ENCODE data around the gene PGS1. TPM values are rescaled to one million over a fixed set of nuclear protein-coding genes. Genes with fewer than 3 reads are reported as not detected.
"Not testable (repeated sequence)": the region's sequence is repeated elsewhere in the genome, so short reads cannot be mapped to it uniquely, and the experiment has no call there.

Gene PGS1
- total RNA-seq = 10 to 100 TPM; 11.2 to 21.9 (median 13.4) TPM
- polyA plus RNA-seq = 10 to 100 TPM; 17.2 to 22.7 TPM

- ATAC-seq = peak; percentile 87 to 97 (median 92)
- Histone ChIP-seq H3K4me1 (peaks cover 6 to 26% (median 16%) of the 10 kb centered on the region in 3 donors), H3K4me3 (peak within 1 kb of the TSS; percentile 79 to 100 (median 85)), H3K36me3 (no peaks in the 10 kb centered on the region), H3K27ac (peak within 1 kb of the TSS; percentile 54 to 81 (median 75)), H3K27me3 (no peaks in the 10 kb centered on the region), H3K9me3 (no peaks in the 10 kb centered on the region)
- peak; percentile 68 to 92 (median 76) for DNase-seq
- 1 to 2% methylated on average over 76 to 89 of the region's 89 CpGs for WGBS, 2 donors
- TF ChIP-seq CTCF (IDR thresholded peaks at IDR 0.05) = no peak
- intact Hi-C loops (cut with DNase I) = no loop called here
- no peak for FAIRE-seq
Measured at GRCh38 chr17:78378225-78379130, at the start of gene PGS1. PGS1 (plus strand) TSS chr17:78378649; CDS start chr17:78378666, 17 bp downstream.

- WGBS, 2 donors = 80 to 91% methylated on average over 16 of the region's 16 CpGs
- Histone ChIP-seq H3K4me1 (no peaks in the 10 kb centered on the region), H3K27me3 (no peaks in the 10 kb centered on the region), H3K9me3 (no peaks in the 10 kb centered on the region), H3K27ac (no peak overlapping the region), H3K4me3 (no peak overlapping the region), H3K36me3 (no peaks in the 10 kb centered on the region)
- DNase-seq (no peak), FAIRE-seq (no peak), ATAC-seq (peak in 1 of 4 donors; percentile 13)
- intact Hi-C loops (cut with DNase I) = no loop called here
- no peak for TF ChIP-seq CTCF (IDR thresholded peaks at IDR 0.05)
Measured at GRCh38 chr17:78329263-78330059, 49.0 kb upstream of the PGS1 start.

- Histone ChIP-seq H3K27ac (no peak overlapping the region), H3K36me3 (no peaks in the 10 kb centered on the region), H3K4me1 (no peaks in the 10 kb centered on the region), H3K27me3 (no peaks in the 10 kb centered on the region), H3K9me3 (no peaks in the 10 kb centered on the region), H3K4me3 (no peak overlapping the region)
- ATAC-seq (peak in 3 of 4 donors; percentile 22 to 66 (median 60)), DNase-seq (no peak), FAIRE-seq (no peak)
- 57 to 62% methylated on average over 13 of the region's 13 CpGs for WGBS, 2 donors
- intact Hi-C loops (cut with DNase I) = no loop called here
- TF ChIP-seq CTCF (IDR thresholded peaks at IDR 0.05) = no peak
Measured at GRCh38 chr17:78330570-78331224, 47.8 kb upstream of the PGS1 start.

- intact Hi-C loops (cut with DNase I); H3K27ac ChIP-seq; DNase-seq; ATAC-seq; FAIRE-seq; H3K4me1 ChIP-seq; H3K27me3 ChIP-seq; H3K9me3 ChIP-seq; H3K36me3 ChIP-seq; H3K4me3 ChIP-seq: not testable (repeated sequence)
- WGBS, 2 donors = 83 to 84% methylated on average over 12 of the region's 12 CpGs
Measured at GRCh38 chr17:78331355-78331754, 47.1 kb upstream of the PGS1 start.

- ATAC-seq (no peak), FAIRE-seq (no peak)
- WGBS, 2 donors = 62 to 71% methylated on average over 4 of the region's 4 CpGs
Measured at GRCh38 chr17:78332991-78333390, 45.5 kb upstream of the PGS1 start.

More at GRCh38 chr17:78332991-78333390, 45.5 kb upstream of the PGS1 start:
- Histone ChIP-seq H3K27me3 (no peaks in the 10 kb centered on the region), H3K27ac (no peak overlapping the region), H3K4me1 (no peaks in the 10 kb centered on the region), H3K9me3 (no peaks in the 10 kb centered on the region), H3K4me3 (no peak overlapping the region), H3K36me3 (no peaks in the 10 kb centered on the region)
- DNase-seq = no peak
- no peak for TF ChIP-seq CTCF (IDR thresholded peaks at IDR 0.05)
- intact Hi-C loops (cut with DNase I) = no loop called here

Measured in pancreas (tissue), 10 donors.